ENCODE data around the gene GPR161.

Gene GPR161

GRCh38 chr1:168151935-168152334 lies 15.2 kb upstream of the GPR161 start:
- peak; percentile 72 for DNase-seq (ENCODE audit: low read depth)
- H3K4me3 ChIP-seq (ENCODE audit: low read depth, low read length): no peak overlapping the region
- no peak for TF ChIP-seq MAX (IDR thresholded peaks at IDR 0.05; ENCODE audit: low read depth, low read length)
- TF ChIP-seq MYC (IDR thresholded peaks at IDR 0.05; ENCODE audit: low read depth, low read length): no peak
- TF ChIP-seq CTCF (IDR thresholded peaks at IDR 0.05; ENCODE audit: low read depth, low read length): no peak
- no peak for TF ChIP-seq POLR2A (IDR thresholded peaks at IDR 0.05; ENCODE audit: extremely low read depth, insufficient read length)

- TF ChIP-seq MAX (IDR thresholded peaks at IDR 0.05; ENCODE audit: low read depth, low read length): no peak
- TF ChIP-seq POLR2A (IDR thresholded peaks at IDR 0.05; ENCODE audit: extremely low read depth, insufficient read length): no peak
- TF ChIP-seq MYC (IDR thresholded peaks at IDR 0.05; ENCODE audit: low read depth, low read length): no peak
- no peak for TF ChIP-seq CTCF (IDR thresholded peaks at IDR 0.05; ENCODE audit: low read depth, low read length)
Observed at GRCh38 chr1:168150283-168150682, 13.6 kb upstream of the GPR161 start.

GRCh38 chr1:168148916-168149315 lies 12.2 kb upstream of the GPR161 start:
- no peak for TF ChIP-seq MYC (IDR thresholded peaks at IDR 0.05; ENCODE audit: low read depth, low read length)
- TF ChIP-seq CTCF (IDR thresholded peaks at IDR 0.05; ENCODE audit: low read depth, low read length): no peak
- no peak for TF ChIP-seq MAX (IDR thresholded peaks at IDR 0.05; ENCODE audit: low read depth, low read length)
- no peak for TF ChIP-seq POLR2A (IDR thresholded peaks at IDR 0.05; ENCODE audit: extremely low read depth, insufficient read length)
- DNase-seq (ENCODE audit: low read depth): no peak
- H3K4me3 ChIP-seq (ENCODE audit: low read depth, low read length): no peak overlapping the region

More at GRCh38 chr1:168150283-168150682, 13.6 kb upstream of the GPR161 start:
- DNase-seq (ENCODE audit: low read depth): no peak
- no peak overlapping the region for H3K4me3 ChIP-seq (ENCODE audit: low read depth, low read length)

GRCh38 chr1:168146626-168147025 lies 9.9 kb upstream of the GPR161 start:
- no peak overlapping the region for H3K4me3 ChIP-seq (ENCODE audit: low read depth, low read length)
- TF ChIP-seq MAX (IDR thresholded peaks at IDR 0.05; ENCODE audit: low read depth, low read length) (no peak), POLR2A (IDR thresholded peaks at IDR 0.05; ENCODE audit: extremely low read depth, insufficient read length) (no peak), CTCF (IDR thresholded peaks at IDR 0.05; ENCODE audit: low read depth, low read length) (no peak), MYC (IDR thresholded peaks at IDR 0.05; ENCODE audit: low read depth, low read length) (no peak)
- no peak for DNase-seq (ENCODE audit: low read depth)

GRCh38 chr1:168146160-168146539 lies 9.4 kb upstream of the GPR161 start:
- no peak overlapping the region for H3K4me3 ChIP-seq (ENCODE audit: low read depth, low read length)
- DNase-seq (ENCODE audit: low read depth): no peak
- no peak for TF ChIP-seq MAX (IDR thresholded peaks at IDR 0.05; ENCODE audit: low read depth, low read length)
- TF ChIP-seq CTCF (IDR thresholded peaks at IDR 0.05; ENCODE audit: low read depth, low read length): no peak
- no peak for TF ChIP-seq POLR2A (IDR thresholded peaks at IDR 0.05; ENCODE audit: extremely low read depth, insufficient read length)

All from NB4 (cell line).